Central memory CD8-positive, alpha-beta T cell (primary cell): Measurements from ENCODE around the gene GNAO1.
A peak's percentile ranks its signal among the peaks of the same experiment; 100 is the strongest.

Source experiments
- ATAC-seq: fragments of 150-1000 bp; cut with Tn5 transposase; replicated peaks from 2 replicates; pipeline ENCODE4 v1.10.0; 2022; ENCODE audit warnings: mild to moderate bottlenecking, moderate FRiP score, moderate number of reproducible peaks; ENCODE audit not compliant: poor library complexity, severe bottlenecking; ENCODE audit errors: extremely low read depth
- DNase-seq, 2 donors: peaks; one replicate each; pipeline ENCODE4 v3.0.0; 2021; ENCODE audit warnings: low spot score in 2 of 2
- H3K27ac Mint-ChIP-seq: one replicate; pipeline ENCODE4 v1.8.0; 2022; ENCODE audit warnings: low read depth, mild to moderate bottlenecking, moderate library complexity, mixed read lengths
- H3K27me3 Mint-ChIP-seq: one replicate; pipeline ENCODE4 v1.8.0; 2022; ENCODE audit warnings: mixed read lengths
- H3K36me3 Mint-ChIP-seq: one replicate; pipeline ENCODE4 v1.8.0; 2022; ENCODE audit warnings: mild to moderate bottlenecking, moderate library complexity, mixed read lengths; ENCODE audit not compliant: insufficient read depth
- H3K4me1 Mint-ChIP-seq: one replicate; pipeline ENCODE4 v1.8.0; 2022; ENCODE audit warnings: mixed read lengths
- H3K4me3 Mint-ChIP-seq: one replicate; pipeline ENCODE4 v1.8.0; 2022; ENCODE audit warnings: mild to moderate bottlenecking, moderate library complexity, mixed read lengths
- H3K9me3 Mint-ChIP-seq: one replicate; pipeline ENCODE4 v1.8.0; 2022; ENCODE audit warnings: mixed read lengths

Gene GNAO1

DNA sequence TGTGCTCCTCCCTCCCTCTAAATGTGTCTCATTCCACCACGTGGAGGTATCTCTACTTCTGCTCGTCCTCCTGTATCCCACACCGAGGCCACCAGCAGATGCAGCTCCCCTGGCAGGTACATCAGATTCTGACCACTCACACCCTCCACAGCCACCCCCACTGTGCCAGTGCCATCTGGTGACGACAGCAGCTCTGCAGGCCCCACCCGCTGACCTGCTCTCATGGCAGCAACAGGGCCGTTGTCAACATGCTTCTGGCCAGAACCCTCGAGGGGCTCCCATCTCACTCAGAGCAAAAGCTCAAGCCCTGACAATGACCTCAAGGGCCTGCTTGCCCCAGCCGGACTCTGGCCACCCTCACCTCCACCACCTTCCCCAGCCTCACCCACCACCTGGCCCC is 140.6 kb downstream of the GNAO1 start:
- no peak for ATAC-seq
- no peak overlapping the region for H3K27ac Mint-ChIP-seq
- H3K27me3 Mint-ChIP-seq, result no peaks in the 10 kb centered on the region
- H3K4me1 Mint-ChIP-seq, result no peaks in the 10 kb centered on the region
- no peak overlapping the region for H3K4me3 Mint-ChIP-seq
- peaks cover 5% of the 10 kb centered on the region for H3K36me3 Mint-ChIP-seq
- no peak for DNase-seq
- H3K9me3 Mint-ChIP-seq, result no peaks in the 10 kb centered on the region

DNA sequence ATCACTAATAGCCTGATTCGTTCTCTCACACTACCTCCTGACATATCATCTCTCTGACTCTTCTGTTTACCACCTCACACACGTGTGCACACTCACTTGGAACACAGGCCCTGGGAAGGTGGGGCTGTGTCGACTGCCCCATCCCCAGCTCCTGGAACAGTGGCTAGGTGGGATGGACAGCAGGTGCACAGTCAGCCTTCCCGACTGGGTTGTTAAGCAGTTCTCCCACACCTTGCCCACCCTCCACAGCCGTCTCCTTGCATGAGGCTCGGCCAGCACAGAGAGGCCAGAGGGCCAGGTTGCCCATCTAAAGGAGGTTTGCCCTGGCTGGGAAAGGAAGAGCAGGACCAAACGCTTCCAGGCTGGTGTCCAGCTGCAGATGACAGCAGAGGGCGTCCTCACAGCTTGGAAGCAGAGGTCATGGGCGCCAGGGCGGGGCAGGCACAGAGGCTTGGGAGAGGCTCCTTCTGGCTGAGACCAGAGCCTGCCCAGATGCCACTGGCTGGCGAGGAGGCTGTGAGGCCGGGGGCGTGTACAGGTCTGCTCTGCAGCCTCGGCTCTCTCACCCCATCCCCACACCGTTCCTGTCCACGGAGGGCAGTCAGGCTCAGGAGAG is 141.3 kb downstream of the GNAO1 start:
- H3K27ac Mint-ChIP-seq, result no peak overlapping the region
- ATAC-seq (no peak), DNase-seq (no peak)
- H3K36me3 Mint-ChIP-seq, result peaks cover 5% of the 10 kb centered on the region
- H3K4me1 Mint-ChIP-seq, result no peaks in the 10 kb centered on the region
- no peaks in the 10 kb centered on the region for H3K27me3 Mint-ChIP-seq
- no peak overlapping the region for H3K4me3 Mint-ChIP-seq
- no peaks in the 10 kb centered on the region for H3K9me3 Mint-ChIP-seq

DNA sequence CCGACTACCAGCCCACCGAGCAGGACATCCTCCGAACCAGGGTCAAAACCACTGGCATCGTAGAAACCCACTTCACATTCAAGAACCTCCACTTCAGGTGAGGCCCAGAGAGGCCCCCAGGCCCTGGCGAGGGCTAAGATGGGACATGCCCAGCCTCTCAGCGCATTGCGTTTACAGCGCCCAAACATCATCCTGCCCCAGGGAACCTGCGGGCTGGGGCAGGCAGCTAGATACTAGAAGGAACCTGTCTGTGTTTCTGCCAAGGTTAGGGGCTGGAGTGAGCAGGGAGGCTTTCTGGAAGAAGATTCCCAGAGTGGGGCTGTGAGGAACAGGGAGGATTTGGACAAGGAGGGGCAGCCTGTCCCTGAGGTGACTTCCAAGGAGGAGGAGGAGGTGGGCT is 143.5 kb downstream of the GNAO1 start:
- no peak for ATAC-seq
- no peak for DNase-seq
- Mint-ChIP-seq H3K27ac (no peak overlapping the region), H3K27me3 (no peaks in the 10 kb centered on the region), H3K4me3 (no peak overlapping the region), H3K36me3 (peaks cover 5% of the 10 kb centered on the region), H3K9me3 (no peaks in the 10 kb centered on the region), H3K4me1 (no peaks in the 10 kb centered on the region)

DNA sequence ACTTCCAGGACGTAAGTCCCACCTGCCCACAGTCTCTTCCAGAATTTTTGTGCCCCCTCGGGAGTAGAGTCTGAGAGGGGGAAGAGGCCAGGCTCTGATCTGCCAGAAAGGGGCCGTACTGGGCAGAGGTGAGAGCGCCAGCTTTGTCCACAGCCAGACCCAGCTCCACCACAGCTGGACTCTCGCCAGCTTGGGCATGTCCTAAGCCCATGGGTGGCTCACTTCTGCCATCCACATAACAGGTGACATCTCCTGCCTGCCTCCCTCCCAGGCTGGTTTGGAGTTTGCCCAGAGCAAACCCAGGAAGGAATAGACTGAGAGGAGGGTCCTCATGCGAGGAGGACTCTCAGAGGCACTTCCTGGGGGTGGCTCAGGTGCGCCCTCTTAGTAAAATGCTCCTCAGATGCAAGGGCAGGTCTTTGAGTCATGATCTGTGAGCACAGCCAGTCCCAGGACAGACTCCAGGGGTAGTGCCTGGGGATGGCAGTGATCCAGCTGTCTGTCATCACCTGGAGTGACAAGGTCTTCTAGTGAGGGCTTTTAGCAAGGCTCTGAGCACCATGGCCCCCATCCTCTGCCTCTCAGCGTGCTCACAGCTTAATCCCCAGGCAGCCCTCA is 144.9 kb downstream of the GNAO1 start:
- DNase-seq (no peak), ATAC-seq (no peak)
- Mint-ChIP-seq H3K27ac (no peak overlapping the region), H3K4me3 (no peak overlapping the region), H3K9me3 (no peaks in the 10 kb centered on the region), H3K27me3 (no peaks in the 10 kb centered on the region), H3K4me1 (no peaks in the 10 kb centered on the region), H3K36me3 (peaks cover 7% of the 10 kb centered on the region)

DNA sequence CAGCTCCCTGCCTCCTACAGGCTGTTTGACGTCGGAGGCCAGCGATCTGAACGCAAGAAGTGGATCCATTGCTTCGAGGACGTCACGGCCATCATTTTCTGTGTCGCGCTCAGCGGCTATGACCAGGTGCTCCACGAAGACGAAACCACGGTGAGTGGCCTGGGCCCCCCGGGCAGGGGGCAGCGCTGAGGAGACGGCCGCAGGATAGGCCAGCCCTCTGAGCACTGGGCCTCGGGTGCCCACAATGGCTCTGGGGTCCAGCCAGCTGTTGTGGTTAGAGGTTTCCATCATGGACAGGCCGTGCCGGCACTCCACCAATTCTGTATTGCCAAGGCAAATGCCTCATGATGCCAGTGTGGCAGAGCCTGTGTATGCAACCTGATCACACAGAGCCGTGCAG is 145.4 kb downstream of the GNAO1 start:
- ATAC-seq (no peak), DNase-seq (no peak)
- Mint-ChIP-seq H3K4me3 (no peak overlapping the region), H3K9me3 (no peaks in the 10 kb centered on the region), H3K36me3 (peaks cover 8% of the 10 kb centered on the region), H3K27ac (no peak overlapping the region), H3K4me1 (no peaks in the 10 kb centered on the region), H3K27me3 (no peaks in the 10 kb centered on the region)

DNA sequence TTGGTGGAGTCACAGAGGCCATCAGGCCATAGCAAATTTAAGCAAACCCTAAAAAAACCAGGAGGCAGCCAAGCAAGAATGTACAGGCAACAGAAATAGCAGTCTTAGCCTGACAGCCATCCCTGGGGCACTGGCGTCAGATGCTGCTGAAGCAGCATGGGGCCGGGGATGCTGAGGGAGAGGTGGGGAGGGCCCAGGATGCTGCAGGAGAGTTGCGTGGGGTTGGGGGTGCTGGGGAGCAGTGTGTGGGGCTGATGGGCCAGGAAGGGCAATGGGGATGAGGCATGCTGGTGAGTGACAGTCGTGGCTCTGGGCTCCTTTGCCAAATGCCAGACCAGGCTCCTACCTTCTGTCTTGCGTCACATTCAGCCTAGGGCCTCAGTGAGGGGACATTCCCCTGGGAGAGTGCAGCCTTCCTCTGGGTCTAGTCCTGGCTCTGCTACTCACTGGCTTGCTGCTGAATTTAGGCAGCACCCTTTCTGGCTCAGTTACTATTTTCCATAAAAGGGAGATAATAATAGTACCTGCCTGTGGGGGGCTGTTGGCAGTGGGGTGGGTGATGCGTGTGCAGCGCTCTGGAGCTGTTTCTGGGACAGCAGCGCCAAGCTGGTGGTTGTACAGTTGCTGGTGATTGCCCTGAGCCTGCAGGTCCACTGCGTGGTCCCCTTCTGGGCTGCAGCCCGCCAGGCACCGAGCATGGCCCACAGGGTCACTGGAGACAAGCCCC is 146.0 kb downstream of the GNAO1 start:
- H3K4me1 Mint-ChIP-seq, result no peaks in the 10 kb centered on the region
- H3K36me3 Mint-ChIP-seq, result peaks cover 8% of the 10 kb centered on the region
- ATAC-seq, result no peak
- H3K27ac Mint-ChIP-seq, result no peak overlapping the region
- H3K9me3 Mint-ChIP-seq, result no peaks in the 10 kb centered on the region
- DNase-seq, result no peak
- no peak overlapping the region for H3K4me3 Mint-ChIP-seq
- H3K27me3 Mint-ChIP-seq, result no peaks in the 10 kb centered on the region

DNA sequence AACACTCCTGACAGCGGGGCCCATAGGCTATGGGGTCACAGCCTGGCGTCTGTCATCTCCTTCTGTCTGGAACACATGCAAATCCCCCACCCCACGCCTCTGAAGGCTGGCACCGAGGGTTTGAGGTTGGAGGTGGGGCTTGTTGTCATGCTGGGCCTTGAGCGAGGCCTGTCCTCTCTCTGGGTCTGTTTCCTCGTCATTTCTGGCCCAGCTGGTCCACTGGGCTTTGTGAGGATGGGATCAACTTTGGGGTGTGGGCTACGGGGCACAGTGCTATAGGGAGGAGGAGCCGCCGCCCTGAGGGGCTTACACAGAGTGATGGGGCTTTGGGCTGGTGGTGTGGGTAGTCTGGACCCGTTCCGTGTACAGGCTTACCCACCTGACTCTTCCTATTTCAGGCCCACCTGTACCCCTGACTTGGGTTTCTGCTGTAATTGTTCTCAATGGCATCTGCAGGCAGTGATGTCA is 146.6 kb downstream of the GNAO1 start:
- no peak for DNase-seq
- Mint-ChIP-seq H3K4me3 (no peak overlapping the region), H3K9me3 (no peaks in the 10 kb centered on the region), H3K27ac (no peak overlapping the region), H3K27me3 (no peaks in the 10 kb centered on the region), H3K4me1 (no peaks in the 10 kb centered on the region), H3K36me3 (peaks cover 8% of the 10 kb centered on the region)
- no peak for ATAC-seq

DNA sequence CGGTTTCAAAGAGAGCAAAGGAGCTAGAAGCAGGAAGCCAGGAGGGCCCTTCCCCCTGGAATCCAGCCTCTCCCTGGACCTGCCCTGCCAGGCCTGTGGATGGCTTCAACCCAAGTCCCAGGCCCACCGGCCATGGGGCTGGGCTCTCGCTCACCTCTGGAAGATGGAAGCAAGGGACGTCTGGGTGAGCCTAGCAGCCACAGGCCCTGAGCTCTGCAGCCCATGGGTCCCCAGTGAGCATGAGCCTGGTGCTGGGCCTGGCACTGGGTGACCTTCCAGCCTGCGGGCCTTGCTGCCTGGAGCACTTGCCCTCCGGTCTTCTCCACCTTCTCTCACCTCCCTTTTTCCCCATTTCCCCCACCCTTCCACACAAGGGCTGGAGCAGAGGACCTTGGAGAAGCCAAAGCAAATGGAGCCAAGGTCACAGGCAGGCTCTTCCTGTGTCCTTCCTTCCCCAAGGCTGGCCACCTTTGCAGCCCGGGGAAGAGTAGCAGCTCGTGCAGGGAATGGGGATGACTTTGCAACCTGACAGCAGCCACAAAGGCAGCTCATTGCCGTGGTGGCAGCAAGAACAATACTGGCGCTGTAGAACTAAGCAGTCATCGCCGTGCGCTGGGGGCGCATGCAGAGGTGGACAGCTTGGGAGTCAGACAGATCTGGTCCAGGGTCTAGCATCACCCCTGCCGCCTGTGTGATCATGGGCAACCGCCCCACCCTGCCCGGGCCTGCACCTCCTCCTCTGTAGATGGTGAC is 147.5 kb downstream of the GNAO1 start:
- no peaks in the 10 kb centered on the region for H3K27me3 Mint-ChIP-seq
- H3K4me1 Mint-ChIP-seq, result no peaks in the 10 kb centered on the region
- no peak overlapping the region for H3K27ac Mint-ChIP-seq
- ATAC-seq, result no peak
- H3K36me3 Mint-ChIP-seq, result peaks cover 6% of the 10 kb centered on the region
- H3K9me3 Mint-ChIP-seq, result no peaks in the 10 kb centered on the region
- no peak overlapping the region for H3K4me3 Mint-ChIP-seq
- DNase-seq, result no peak

DNA sequence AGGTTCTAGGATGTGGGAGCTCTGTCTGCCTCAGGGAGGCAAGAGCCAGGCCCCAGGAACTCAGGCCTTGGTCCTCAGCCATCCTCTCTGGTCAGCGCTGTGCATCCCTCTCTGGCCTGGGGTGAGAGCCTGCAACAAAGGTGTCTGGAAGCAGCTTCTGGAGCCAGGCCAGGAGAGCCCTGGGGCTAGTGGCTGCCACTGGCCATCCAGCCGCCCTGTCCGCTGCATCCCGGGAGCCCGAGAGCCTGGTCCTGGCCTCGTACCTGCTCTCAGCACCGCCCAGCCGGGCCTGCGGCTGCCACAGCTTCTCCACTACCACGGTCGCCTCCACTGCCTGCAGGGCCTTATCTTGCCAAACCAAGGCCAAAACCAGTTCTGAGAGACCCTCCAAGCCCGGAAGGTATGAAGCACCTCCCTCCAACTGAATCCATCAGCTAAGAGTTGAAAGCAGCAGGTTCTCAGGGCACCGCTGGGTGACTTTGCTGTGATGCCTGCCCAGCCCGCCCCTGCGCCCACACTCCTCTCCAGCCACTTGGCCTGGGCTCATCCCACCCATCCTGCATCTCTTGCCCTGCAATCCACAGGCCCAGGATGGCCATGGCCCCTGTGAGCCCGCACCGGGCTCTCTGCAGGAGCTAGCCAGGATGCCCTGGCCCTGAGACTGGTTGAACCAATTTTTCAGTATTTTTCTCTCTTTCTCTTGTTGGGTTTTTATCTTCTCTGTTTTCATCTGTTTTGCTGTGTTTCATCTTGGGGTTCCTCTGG is 148.3 kb downstream of the GNAO1 start:
- no peak for DNase-seq
- no peaks in the 10 kb centered on the region for H3K27me3 Mint-ChIP-seq
- no peak overlapping the region for H3K27ac Mint-ChIP-seq

DNA sequence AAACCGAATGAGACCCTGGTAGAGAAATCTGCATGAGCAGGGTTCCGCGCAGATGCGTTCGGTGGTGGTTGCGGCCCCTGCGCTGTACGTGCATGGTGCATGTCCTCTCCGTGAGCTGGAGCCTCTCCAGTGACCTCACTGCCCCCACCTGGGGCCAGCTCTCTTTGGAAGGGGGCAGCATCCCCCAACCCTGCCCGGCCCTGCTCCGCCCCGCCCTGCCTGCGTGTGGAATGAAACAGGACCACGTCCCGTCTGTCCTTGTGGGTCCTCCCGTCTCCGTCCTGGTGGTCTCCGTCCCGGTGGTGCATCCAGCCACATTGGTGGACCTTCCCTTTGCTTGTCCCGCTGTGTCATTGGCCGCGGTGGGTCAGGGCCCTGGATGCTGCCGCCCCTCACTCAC is 149.1 kb downstream of the GNAO1 start:
- DNase-seq (no peak), ATAC-seq (no peak)
- Mint-ChIP-seq H3K27me3 (no peaks in the 10 kb centered on the region), H3K36me3 (peaks cover 7% of the 10 kb centered on the region), H3K4me3 (no peak overlapping the region), H3K9me3 (no peaks in the 10 kb centered on the region), H3K27ac (peak overlapping the region; percentile 50), H3K4me1 (no peaks in the 10 kb centered on the region)

More for the DNA sequence above, 148.3 kb downstream of the GNAO1 start:
- Mint-ChIP-seq H3K4me1 (no peaks in the 10 kb centered on the region), H3K9me3 (no peaks in the 10 kb centered on the region), H3K36me3 (peaks cover 7% of the 10 kb centered on the region), H3K4me3 (no peak overlapping the region)
- ATAC-seq, result no peak

DNA sequence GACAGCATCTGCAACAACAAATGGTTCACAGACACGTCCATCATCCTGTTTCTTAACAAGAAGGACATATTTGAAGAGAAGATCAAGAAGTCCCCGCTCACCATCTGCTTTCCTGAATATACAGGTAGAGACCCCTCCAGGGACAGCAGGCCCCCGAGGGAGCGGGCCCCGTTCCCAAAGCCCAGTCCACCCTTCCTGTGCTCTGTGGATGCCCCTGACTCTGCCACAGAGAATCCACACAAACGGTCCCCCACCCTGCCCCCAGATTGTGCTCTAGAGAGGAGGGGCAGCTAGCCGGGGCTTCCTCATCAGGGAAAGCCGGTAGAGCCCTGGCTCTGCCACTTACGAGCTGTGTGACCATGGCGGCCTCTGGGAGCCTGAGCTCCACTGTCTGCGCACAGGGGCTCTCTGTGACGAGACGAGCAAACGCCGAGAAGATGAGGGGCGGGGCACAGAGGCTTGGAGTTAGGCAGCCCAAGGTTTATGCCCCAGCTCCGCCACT is 149.6 kb downstream of the GNAO1 start:
- H3K27me3 Mint-ChIP-seq, result no peaks in the 10 kb centered on the region
- no peaks in the 10 kb centered on the region for H3K4me1 Mint-ChIP-seq
- no peaks in the 10 kb centered on the region for H3K9me3 Mint-ChIP-seq
- no peak for DNase-seq
- peaks cover 8% of the 10 kb centered on the region for H3K36me3 Mint-ChIP-seq
- H3K4me3 Mint-ChIP-seq, result no peak overlapping the region
- H3K27ac Mint-ChIP-seq, result peak overlapping the region; percentile 50
- ATAC-seq, result no peak
